Smooth muscle cell (in vitro differentiated cells): ENCODE data around the gene ELANE. TPM values are rescaled to one million over a fixed set of nuclear protein-coding genes. Genes with fewer than 3 reads are reported as not detected.

Experiments used
- DNase-seq: peaks from one replicate; lab custom pipeline; 2025; ENCODE audit not compliant: unreplicated experiment; lab: John Stamatoyannopoulos, UW
- H2AFZ ChIP-seq: fragments of 200-600 bp; sonication (generic); 2 replicates; pipeline ENCODE4 v1.6.0; 2016; ENCODE audit warnings: antibody characterized with exemption, low read depth, mild to moderate bottlenecking
- H3F3A ChIP-seq: fragments of 200-600 bp; sonication (generic); 2 replicates; pipeline ENCODE4 v1.6.0; 2017; ENCODE audit warnings: antibody characterized with exemption, low read depth
- H3K27ac ChIP-seq: fragments of 200-600 bp; sonication (generic); 2 replicates; pipeline ENCODE4 v1.5.1; 2016; ENCODE audit warnings: low read depth, mild to moderate bottlenecking
- H3K27me3 ChIP-seq: fragments of 200-600 bp; sonication (generic); 2 replicates; pipeline ENCODE4 v1.6.1; 2016; ENCODE audit warnings: low read depth, mild to moderate bottlenecking
- H3K36me3 ChIP-seq: fragments of 200-600 bp; sonication (generic); 2 replicates; pipeline ENCODE4 v1.5.1; 2016; ENCODE audit warnings: low read depth
- H3K4me1 ChIP-seq: fragments of 200-600 bp; sonication (generic); 2 replicates; pipeline ENCODE4 v1.5.1; 2016; ENCODE audit warnings: low read depth
- H3K4me2 ChIP-seq: fragments of 200-600 bp; sonication (generic); 2 replicates; pipeline ENCODE4 v1.6.0; 2016; ENCODE audit warnings: mild to moderate bottlenecking
- H3K4me3 ChIP-seq: fragments of 200-600 bp; sonication (generic); 2 replicates; pipeline ENCODE4 v1.5.1; 2016; ENCODE audit warnings: mild to moderate bottlenecking
- H3K79me2 ChIP-seq: fragments of 200-600 bp; sonication (generic); 2 replicates; pipeline ENCODE4 v1.6.0; 2016; ENCODE audit warnings: low read depth, mild to moderate bottlenecking
- H3K9ac ChIP-seq: fragments of 200-600 bp; sonication (generic); 2 replicates; pipeline ENCODE4 v1.6.0; 2016; ENCODE audit warnings: low read depth
- H3K9me3 ChIP-seq: fragments of 200-600 bp; sonication (generic); replicated peaks from 2 replicates; pipeline ENCODE4 v1.5.1; 2016; ENCODE audit warnings: low read depth
- H4K20me1 ChIP-seq: fragments of 200-600 bp; sonication (generic); 2 replicates; pipeline ENCODE4 v1.6.0; 2016; ENCODE audit warnings: low read depth
- CTCF ChIP-seq: fragments of 200-600 bp; sonication (generic); IDR thresholded peaks from 2 replicates; pipeline ENCODE4 v1.5.1; 2017; ENCODE audit warnings: borderline replicate concordance, mild to moderate bottlenecking, antibody characterized with exemption; ENCODE audit not compliant: insufficient read depth, poor library complexity, severe bottlenecking
- WGBS: methylation state at CpG from one replicate; pipeline ENCODE4 v1.1.7; 2016; ENCODE audit warnings: low lambda C conversion rate; 5-methylcytosine and 5-hydroxymethylcytosine counted together
- polyA plus RNA-seq: library from polyadenylated mRNA; unstranded; fragments of >200 nt; fragmentation: Nextera tagmentation; extraction: Ambion mirVana; gene quantifications from 2 replicates; pipeline ENCODE4 v1.2.1, GENCODE V29; 2016
- total RNA-seq: library from RNA; depleted of rRNA; stranded (reverse); fragments of >200 nt; gene quantifications from 2 replicates; pipeline ENCODE4 v1.2.3, GENCODE V29; 2014

The ELANE gene
- total and polyA plus RNA-seq, 2 experiments from 2014 or later, result not detected

- 88% methylated on average over 38 of the region's 40 CpGs for WGBS
- TF ChIP-seq CTCF, result no peak
Measured at GRCh38 chr19:855566-856120, 3.5 kb downstream of the ELANE start.

GRCh38 chr19:858284-858683 lies 6.2 kb downstream of the ELANE start:
- H4K20me1 ChIP-seq, result no peaks in the 10 kb centered on the region
- TF ChIP-seq CTCF, result no peak
- no peak for DNase-seq
- H3K4me1 ChIP-seq, result no peaks in the 10 kb centered on the region
- WGBS, result 82% methylated on average over 9 of the region's 9 CpGs
- no peak overlapping the region for H3K4me2 ChIP-seq
- no peaks in the 10 kb centered on the region for H3F3A ChIP-seq
- H3K4me3 ChIP-seq, result no peak overlapping the region
- H3K9me3 ChIP-seq, result no peaks in the 10 kb centered on the region
- no peaks in the 10 kb centered on the region for H3K36me3 ChIP-seq
- H3K79me2 ChIP-seq, result no peaks in the 10 kb centered on the region
- H3K9ac ChIP-seq, result no peak overlapping the region
- peaks cover 32% of the 10 kb centered on the region for H3K27me3 ChIP-seq
- H3K27ac ChIP-seq, result no peak overlapping the region
- no peak overlapping the region for H2AFZ ChIP-seq

More at GRCh38 chr19:855566-856120, 3.5 kb downstream of the ELANE start:
- peaks cover 1% of the 10 kb centered on the region for H3F3A ChIP-seq
- no peak overlapping the region for H3K27ac ChIP-seq
- no peaks in the 10 kb centered on the region for H3K79me2 ChIP-seq
- H3K4me3 ChIP-seq, result no peak overlapping the region
- no peaks in the 10 kb centered on the region for H4K20me1 ChIP-seq
- H3K4me2 ChIP-seq, result no peak overlapping the region
- H2AFZ ChIP-seq, result no peak overlapping the region
- H3K27me3 ChIP-seq, result peaks cover 9% of the 10 kb centered on the region
- no peak for DNase-seq
- H3K9ac ChIP-seq, result no peak overlapping the region
- H3K36me3 ChIP-seq, result no peaks in the 10 kb centered on the region
- H3K4me1 ChIP-seq, result no peaks in the 10 kb centered on the region
- H3K9me3 ChIP-seq, result no peaks in the 10 kb centered on the region

- H3K4me2 ChIP-seq, result peak within 1 kb of the TSS; percentile 68
Measured at GRCh38 chr19:858868-859843, 7.1 kb downstream of the ELANE start, which contains the start of gene CFD. CFD (plus strand) TSS chr19:859664; CDS start chr19:859690, 26 bp downstream.

More at GRCh38 chr19:858868-859843, 7.1 kb downstream of the ELANE start, which contains the start of gene CFD:
- no peak within 1 kb of the TSS for H2AFZ ChIP-seq
- H3K36me3 ChIP-seq, result no peaks in the 10 kb centered on the region
- no peak for DNase-seq
- TF ChIP-seq CTCF, result no peak
- peak within 1 kb of the TSS; percentile 21 for H3K4me3 ChIP-seq
- H3K27ac ChIP-seq, result no peak within 1 kb of the TSS
- WGBS, result 81% methylated on average over 19 of the region's 24 CpGs
- H3F3A ChIP-seq, result no peaks in the 10 kb centered on the region
- H3K9me3 ChIP-seq, result no peaks in the 10 kb centered on the region
- no peaks in the 10 kb centered on the region for H3K79me2 ChIP-seq
- no peak within 1 kb of the TSS for H3K9ac ChIP-seq
- H3K27me3 ChIP-seq, result peaks cover 33% of the 10 kb centered on the region
- H3K4me1 ChIP-seq, result no peaks in the 10 kb centered on the region
- no peaks in the 10 kb centered on the region for H4K20me1 ChIP-seq
